Midbrain (tissue), 1 donor: Measurements from ENCODE around the gene BICD2.
A peak's percentile ranks its signal among the peaks of the same experiment; 100 is the strongest.
"Not testable (repeated sequence)": the region's sequence is repeated elsewhere in the genome, so short reads cannot be mapped to it uniquely, and the experiment has no call there.

ENCODE experiments used
- DNase-seq: peaks from one replicate; lab custom pipeline; 2025; lab: John Stamatoyannopoulos, UW

The BICD2 gene

DNA sequence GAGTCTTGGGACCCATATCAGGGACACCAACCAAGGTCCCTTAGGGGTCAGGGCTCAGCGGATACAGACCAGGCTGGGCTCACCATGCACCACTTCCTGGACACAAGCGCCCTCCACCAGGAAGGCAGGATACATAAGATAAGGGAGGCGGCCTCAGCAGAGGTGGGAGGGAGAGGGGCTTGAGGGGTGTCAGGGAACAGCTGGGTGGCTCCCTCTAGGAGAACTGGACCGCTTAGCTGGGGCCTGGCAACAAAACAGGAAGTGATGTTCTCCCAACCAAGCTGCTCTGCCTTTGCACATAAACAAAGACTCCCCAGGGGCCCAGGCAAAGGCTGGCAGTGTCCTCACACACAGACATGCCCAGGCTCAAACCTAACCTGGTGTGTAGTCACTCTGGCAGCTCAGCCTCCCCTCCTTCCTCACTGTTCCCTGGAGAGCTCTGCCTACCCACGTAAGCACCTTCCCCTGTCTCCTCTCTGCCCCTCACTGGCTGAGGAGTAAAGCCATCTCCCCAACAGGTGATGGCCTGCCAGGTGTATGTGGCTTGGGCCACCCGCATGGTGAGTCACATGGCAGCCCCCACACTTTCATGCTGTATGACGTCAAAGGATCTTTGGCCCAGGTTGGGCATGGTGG lies 5.8 kb upstream of the BICD2 start:
- DNase-seq = no peak

GRCh38 chr9:92769990-92770359 lies 5.3 kb upstream of the BICD2 start:
- no peak for DNase-seq

DNA sequence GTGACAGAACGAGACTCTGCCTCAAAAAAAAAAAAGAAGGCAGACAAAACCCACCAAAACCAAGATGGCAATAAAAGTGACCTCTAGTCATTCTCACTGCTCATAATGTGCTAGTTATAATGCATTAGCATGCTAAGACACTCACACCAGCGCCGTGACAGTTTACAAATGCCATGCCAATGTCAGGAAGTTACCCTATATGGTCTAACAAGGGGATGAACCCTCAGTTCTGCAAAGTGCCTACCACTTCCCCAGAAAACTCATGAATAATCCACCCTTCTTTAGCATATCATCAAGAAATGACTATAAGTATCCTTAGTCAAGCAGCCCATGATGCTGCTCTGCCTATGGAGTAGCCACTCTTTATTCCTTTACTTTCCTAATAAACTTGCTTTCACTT lies 4.7 kb upstream of the BICD2 start:
- no peak for DNase-seq

DNA sequence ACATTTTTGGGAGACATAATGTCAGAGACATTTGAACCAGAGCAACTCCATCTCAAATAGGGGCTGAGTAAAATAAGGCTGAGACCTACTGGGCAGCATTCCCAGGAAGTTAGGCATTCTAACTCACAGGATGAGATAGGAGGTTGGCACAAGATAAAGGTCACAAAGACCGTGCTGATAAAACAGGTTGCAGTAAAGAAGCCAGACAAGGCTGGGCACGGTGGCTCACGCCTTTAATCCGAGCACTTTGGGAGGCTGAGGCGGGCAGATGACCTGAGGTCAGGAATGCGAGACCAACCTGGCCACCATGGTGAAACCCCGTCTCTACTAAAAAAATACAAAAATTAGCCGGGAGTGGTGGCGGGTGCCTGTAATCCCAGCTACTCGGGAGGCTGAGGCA lies 4.2 kb upstream of the BICD2 start:
- not testable (repeated sequence) for DNase-seq

GRCh38 chr9:92767066-92768054 lies 2.7 kb upstream of the BICD2 start:
- DNase-seq = no peak

DNA sequence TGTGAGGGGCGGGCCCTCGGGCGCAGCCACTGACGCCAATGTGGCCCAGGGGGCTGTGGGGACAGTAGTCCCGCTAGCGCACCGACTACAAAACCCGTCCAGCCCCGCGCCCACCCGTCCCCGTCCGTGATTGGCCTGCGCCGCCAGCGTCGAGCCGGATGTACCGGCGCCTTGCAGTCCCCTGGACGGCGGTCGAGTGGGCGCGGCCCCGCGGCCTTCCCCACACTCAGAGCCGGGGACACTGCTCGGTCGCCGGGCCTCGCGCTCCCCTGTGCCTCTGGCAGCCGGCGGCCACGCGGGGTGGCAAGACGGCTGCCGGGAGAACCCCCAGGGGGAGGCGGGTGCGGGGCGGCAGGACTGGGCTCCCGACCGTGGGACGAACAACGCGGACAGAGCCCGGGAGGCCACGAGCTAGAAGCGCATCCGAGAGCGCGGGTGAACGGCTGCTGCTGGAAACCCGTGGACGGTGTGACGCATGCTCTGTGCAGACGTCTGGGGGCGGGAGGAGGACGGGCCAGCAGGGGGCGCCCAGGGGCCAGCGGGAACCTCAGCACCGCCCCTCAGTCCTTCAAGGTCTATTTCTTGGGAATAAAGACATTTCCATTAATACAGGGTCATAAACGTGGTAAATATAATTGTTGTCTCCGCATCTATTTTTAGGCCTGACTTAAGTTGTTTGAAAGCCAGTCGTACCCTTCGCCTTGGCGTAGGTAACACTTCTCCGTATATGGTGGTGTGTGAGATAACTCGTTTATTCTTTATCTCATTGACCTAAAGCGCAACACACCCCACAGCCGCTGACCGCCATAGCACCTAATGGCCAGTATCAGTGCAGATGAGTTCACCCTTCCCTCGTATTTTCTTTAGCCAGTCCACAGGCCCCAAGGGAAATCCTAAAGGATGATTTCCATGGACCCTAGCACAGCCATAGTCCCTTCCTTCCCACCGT lies 629 bp upstream of the BICD2 start:
- peak; percentile 98 for DNase-seq

- no peak for DNase-seq
Observed at GRCh38 chr9:92763721-92764380, 782 bp downstream of the BICD2 start.

DNA sequence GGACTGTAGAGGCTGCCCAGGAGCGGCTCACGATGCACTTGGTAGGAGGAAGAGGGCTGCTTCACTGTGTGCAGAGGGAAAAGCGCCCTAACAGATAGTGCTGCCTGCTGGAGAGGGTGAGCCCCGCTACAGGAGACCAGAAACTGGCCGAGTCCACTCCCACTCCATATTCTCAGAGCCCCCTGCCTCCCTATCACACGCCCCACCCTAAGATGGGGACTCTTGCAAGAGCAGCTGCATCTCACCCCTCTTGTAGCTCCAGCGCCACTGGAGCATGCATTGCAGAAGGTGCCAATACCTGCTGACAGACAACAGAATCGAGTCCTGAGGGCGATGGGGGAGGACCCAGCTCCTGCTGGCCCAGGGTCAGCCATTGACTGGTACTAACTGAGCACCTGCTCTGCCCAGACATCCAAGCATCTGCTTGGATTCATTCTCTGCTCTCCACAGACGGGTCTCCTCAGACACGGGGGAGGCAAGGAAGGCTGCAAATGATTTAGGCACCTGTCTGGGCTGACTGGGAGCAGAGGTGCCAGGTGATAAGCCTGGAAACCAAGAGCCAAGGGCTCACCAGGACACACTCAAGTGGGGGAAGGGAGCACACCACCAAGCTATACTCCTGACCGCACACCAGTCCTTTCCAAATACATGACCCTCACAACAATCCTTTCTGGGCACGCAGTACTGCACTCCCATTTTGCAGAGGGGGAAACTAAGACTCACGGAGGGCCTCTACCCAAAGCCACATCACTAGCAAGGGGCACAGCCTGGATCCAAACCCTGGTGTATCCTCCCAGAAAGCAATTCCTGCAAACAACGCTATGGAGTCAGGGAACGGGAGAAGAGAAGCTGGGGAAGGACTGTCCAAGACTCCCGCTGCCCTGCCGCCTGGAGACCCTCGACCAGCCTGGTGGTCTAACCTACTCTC lies 1.6 kb downstream of the BICD2 start:
- DNase-seq = no peak

- DNase-seq = no peak
Observed at GRCh38 chr9:92762196-92762595, 2.4 kb downstream of the BICD2 start.

DNA sequence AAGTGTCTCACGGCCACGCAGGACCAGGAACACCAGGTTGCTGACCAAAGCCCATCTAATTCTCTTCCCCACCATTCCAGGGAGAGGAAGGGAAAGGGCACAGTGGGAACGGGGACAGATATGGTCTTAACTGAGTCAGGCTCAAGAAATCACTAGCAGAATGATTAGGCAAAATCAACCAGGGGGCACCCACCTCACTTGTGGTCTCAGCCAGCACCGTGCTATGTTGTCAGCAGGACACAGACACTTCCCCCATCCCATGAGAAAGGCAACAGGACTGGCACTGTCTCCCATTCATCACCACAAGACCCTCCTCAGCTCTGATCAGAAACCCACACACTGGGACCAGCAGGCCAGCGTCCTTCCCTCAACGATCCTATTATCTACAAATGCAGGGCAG lies 2.9 kb downstream of the BICD2 start:
- DNase-seq = no peak

- DNase-seq = no peak
Observed at GRCh38 chr9:92760494-92760893, 4.1 kb downstream of the BICD2 start.

GRCh38 chr9:92760070-92760469 lies 4.6 kb downstream of the BICD2 start:
- peak; percentile 47 for DNase-seq

DNA sequence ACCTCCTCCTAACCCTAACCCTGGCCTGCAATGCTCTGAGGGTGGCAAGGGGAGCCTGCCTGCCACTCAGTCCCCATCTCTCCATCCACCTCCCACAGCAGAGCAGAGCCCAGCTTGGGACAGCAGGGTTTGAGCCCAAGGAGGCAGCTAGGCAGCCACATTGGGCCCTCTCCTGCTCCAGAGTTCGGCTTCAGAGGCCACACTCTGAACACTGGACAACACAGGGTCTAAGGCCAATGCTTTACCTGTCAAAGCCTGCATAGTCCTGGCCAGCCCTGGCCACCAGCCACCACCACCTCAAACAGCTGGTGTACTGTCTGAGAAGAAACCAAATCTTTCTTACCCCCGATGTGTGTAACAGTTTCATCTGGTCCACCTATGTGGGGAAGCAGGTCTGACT lies 5.2 kb downstream of the BICD2 start:
- DNase-seq = no peak

DNA sequence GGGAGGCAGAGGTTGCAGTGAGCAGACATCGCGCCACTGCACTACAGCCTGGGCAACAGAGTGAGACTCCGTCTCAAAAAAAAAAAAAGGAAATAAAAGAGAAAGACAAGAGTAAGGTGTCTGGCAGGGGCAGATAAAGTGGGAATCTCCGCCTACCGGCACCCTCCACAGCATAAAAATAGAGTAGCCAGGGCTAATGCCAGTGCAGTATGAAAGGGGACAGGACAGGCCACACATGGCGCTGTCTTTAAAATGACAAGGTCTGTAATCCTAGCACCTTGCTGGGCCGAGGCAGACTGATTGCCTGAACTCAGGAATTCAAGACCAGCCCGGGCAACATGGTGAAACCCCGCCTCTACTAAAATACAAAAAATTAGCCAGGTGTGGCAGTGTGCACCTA lies 7.8 kb downstream of the BICD2 start:
- no peak for DNase-seq

DNA sequence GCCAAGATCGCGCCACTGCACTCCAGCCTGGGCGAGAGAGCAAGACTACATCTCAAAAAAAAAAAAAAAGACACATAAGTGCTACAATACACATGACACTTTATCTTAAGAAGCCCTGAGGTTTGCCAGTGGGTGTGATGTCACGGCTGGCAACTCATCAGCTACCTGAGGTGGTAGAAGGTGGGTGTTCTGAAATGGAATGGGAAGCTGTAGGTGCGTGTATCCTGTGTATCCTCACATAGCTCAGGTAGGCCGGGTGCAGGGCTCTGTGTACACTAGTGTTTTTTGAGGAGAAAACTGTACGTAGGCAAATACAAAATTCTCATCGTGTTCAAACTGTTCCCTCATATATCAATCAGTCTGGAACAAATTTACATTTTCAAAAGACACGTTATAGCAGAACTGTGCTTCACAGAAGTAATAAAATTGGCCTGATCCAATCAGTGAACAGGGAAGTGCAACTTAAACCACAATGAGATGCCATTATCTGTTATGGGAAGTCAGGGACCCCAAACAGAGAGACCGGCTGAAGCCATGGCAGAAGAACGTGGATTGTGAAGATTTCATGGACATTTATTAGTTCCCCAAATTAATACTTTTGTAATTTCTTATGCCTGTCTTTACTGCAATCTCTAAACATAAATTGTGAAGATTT lies 10.4 kb downstream of the BICD2 start:
- DNase-seq = no peak

DNA sequence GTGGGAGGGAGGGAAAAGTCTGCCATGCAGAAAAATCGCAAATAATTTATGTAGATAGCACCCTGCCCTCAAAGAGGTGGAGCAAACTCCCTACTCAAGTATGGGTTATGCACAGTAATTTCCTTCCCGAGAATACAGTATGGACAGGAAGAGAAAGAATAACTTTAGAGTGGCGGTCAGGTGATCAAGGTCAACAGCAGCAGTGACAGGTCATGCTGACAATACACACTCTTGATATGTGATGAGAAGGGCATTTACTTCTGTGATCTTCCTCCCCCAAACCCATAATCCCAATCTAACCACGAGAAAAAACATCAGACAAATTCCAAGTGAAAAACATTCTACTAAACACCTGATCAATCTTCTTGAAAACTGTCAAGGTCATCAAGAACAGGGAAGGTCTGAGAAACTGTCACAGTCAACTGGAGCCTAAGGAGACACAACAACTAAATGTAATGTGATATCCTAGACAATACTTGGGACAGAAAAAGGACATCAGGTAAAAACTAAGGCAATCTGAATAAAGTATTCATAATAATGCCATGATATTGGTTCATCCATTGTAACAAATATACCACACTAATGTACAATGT lies 11.7 kb downstream of the BICD2 start:
- no peak for DNase-seq

DNA sequence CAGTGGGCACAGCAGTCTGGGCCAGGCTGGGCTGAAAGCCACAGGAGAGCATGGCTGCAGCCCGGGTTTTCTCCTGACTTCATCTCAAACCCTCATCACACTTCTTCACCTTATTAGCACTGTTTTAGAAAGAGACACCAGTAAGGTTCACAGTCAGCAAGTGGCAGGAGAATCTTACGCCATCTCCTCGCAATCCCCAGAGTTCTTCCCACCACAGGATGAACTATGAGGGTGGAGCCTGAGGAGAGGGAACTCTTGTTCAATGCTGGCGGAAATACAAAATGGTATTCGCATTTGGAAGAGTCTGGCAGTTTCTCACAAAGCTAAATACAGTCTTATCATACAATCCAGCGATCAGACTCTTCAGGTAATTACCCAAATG lies 14.7 kb downstream of the BICD2 start:
- no peak for DNase-seq

GRCh38 chr9:92749071-92749933 lies 15.3 kb downstream of the BICD2 start:
- DNase-seq = peak; percentile 80

GRCh38 chr9:92748233-92748497 lies 16.5 kb downstream of the BICD2 start:
- no peak for DNase-seq
